HEK293 (cell line): ENCODE measurements around the gene SLC26A11.

Experiments
- CTCF ChIA-PET: fragments of 350-600 bp; formaldehyde crosslinking; extraction: SDS; loops from one replicate; lab custom pipeline; 2021; ENCODE audit warnings: antibody characterized with exemption; lab: Yijun Ruan, JAX
- POLR2A ChIA-PET: fragments of 300-600 bp; formaldehyde crosslinking; extraction: SDS; loops from one replicate; lab custom pipeline; 2020; ENCODE audit warnings: antibody characterized with exemption, inconsistent platforms; lab: Yijun Ruan, JAX
- H3K27ac ChIP-seq: fragments of 200-500 bp; sonication (Bioruptor generic); 2 replicates; pipeline ENCODE4 v1.5.1; 2014; ENCODE audit warnings: low read depth, low read length, control low read depth, inconsistent platforms; ENCODE audit errors: extremely low read depth
- H3K36me3 ChIP-seq, 2 experiments: fragments of 200-500 bp in 1 of 2; sonication (Bioruptor generic) in 1 of 2; 1 replicate in 1 of 2; 2 replicates in 1 of 2; pipeline ENCODE4 v1.5.1; 2014 to 2017; ENCODE audit warnings: inconsistent platforms in 2 of 2, low read length in 2 of 2; ENCODE audit not compliant: control insufficient read depth in 2 of 2, insufficient read depth in 1 of 2
- H3K4me1 ChIP-seq: fragments of 200-500 bp; sonication (Bioruptor generic); 2 replicates; pipeline ENCODE4 v1.5.1; 2014; ENCODE audit warnings: mild to moderate bottlenecking, low read length, inconsistent platforms; ENCODE audit not compliant: control insufficient read depth, insufficient read depth
- H3K4me3 ChIP-seq: 2 replicates; pipeline ENCODE4 v1.5.1; 2011; ENCODE audit warnings: low read depth, mild to moderate bottlenecking, control low read depth, low read length, moderate library complexity
- H3K9me3 ChIP-seq: fragments of 200-500 bp; sonication (Bioruptor generic); 2 replicates; pipeline ENCODE4 v1.5.1; 2014; ENCODE audit warnings: low read depth, low read length, inconsistent platforms; ENCODE audit not compliant: control insufficient read depth, insufficient read depth
- GLI4 ChIP-seq: fragments of 450-650 bp; formaldehyde crosslinking; IDR thresholded peaks from 2 replicates; pipeline ENCODE4 v1.5.1; 2016; ENCODE audit warnings: missing biosample characterization, missing genetic modification characterization
- HOXA7 ChIP-seq: sonication (generic); formaldehyde crosslinking; IDR thresholded peaks from 2 replicates; pipeline ENCODE4 v1.8.1; 2022; ENCODE audit warnings: missing genetic modification reagents, borderline replicate concordance
- KLF7 ChIP-seq: fragments of 450-650 bp; formaldehyde crosslinking; IDR thresholded peaks from 2 replicates; pipeline ENCODE4 v1.5.1; 2016; ENCODE audit warnings: missing biosample characterization, missing genetic modification characterization, borderline replicate concordance
- REPIN1 ChIP-seq: fragments of 450-650 bp; formaldehyde crosslinking; IDR thresholded peaks from 2 replicates; pipeline ENCODE4 v1.5.1; 2017; ENCODE audit warnings: missing biosample characterization, missing genetic modification characterization, low read depth
- SCRT1 ChIP-seq: fragments of 450-650 bp; formaldehyde crosslinking; IDR thresholded peaks from 2 replicates; pipeline ENCODE4 v1.5.1; 2016; ENCODE audit warnings: missing biosample characterization, missing genetic modification characterization, borderline replicate concordance
- ZFP69B ChIP-seq: fragments of 450-650 bp; formaldehyde crosslinking; IDR thresholded peaks from 2 replicates; pipeline ENCODE4 v1.5.1; 2016; ENCODE audit warnings: missing biosample characterization, missing genetic modification characterization
- ZIC2 ChIP-seq: fragments of 450-650 bp; formaldehyde crosslinking; IDR thresholded peaks from 2 replicates; pipeline ENCODE4 v1.5.1; 2016; ENCODE audit warnings: missing biosample characterization, missing genetic modification characterization
- ZNF138 ChIP-seq: fragments of 450-650 bp; formaldehyde crosslinking; IDR thresholded peaks from 2 replicates; pipeline ENCODE4 v1.5.1; 2016; ENCODE audit warnings: missing biosample characterization, missing genetic modification characterization, borderline replicate concordance
- ZNF19 ChIP-seq: fragments of 450-650 bp; formaldehyde crosslinking; IDR thresholded peaks from 2 replicates; pipeline ENCODE4; 2016; ENCODE audit warnings: missing biosample characterization, missing genetic modification characterization, low read depth
- ZNF23 ChIP-seq: fragments of 450-650 bp; formaldehyde crosslinking; IDR thresholded peaks from 2 replicates; pipeline ENCODE4 v1.5.1; 2016; ENCODE audit warnings: missing biosample characterization, missing genetic modification characterization, borderline replicate concordance
- ZNF37A ChIP-seq: fragments of 450-650 bp; IDR thresholded peaks from 2 replicates; pipeline ENCODE4 v1.5.1; 2018; ENCODE audit warnings: missing biosample characterization, missing genetic modification characterization
- ZNF473 ChIP-seq: fragments of 450-650 bp; formaldehyde crosslinking; IDR thresholded peaks from 2 replicates; pipeline ENCODE4 v1.5.1; 2017; ENCODE audit warnings: missing biosample characterization, missing genetic modification characterization
- ZNF48 ChIP-seq: fragments of 450-650 bp; formaldehyde crosslinking; IDR thresholded peaks from 2 replicates; pipeline ENCODE4 v1.5.1; 2016; ENCODE audit warnings: missing biosample characterization, missing genetic modification characterization
- ZNF548 ChIP-seq: fragments of 450-650 bp; formaldehyde crosslinking; IDR thresholded peaks from 2 replicates; pipeline ENCODE4 v1.5.1; 2016; ENCODE audit warnings: missing biosample characterization, missing genetic modification characterization
- ZNF658 ChIP-seq: fragments of 450-650 bp; formaldehyde crosslinking; IDR thresholded peaks from 2 replicates; pipeline ENCODE4; 2016; ENCODE audit warnings: missing biosample characterization, missing genetic modification characterization
- ZNF747 ChIP-seq: fragments of 450-650 bp; formaldehyde crosslinking; IDR thresholded peaks from 2 replicates; pipeline ENCODE4 v1.5.1; 2016; ENCODE audit warnings: missing biosample characterization, missing genetic modification characterization
- ZNF785 ChIP-seq: fragments of 450-650 bp; formaldehyde crosslinking; IDR thresholded peaks from 2 replicates; pipeline ENCODE4 v1.5.1; 2016; ENCODE audit warnings: missing biosample characterization, missing genetic modification characterization
- ZNF830 ChIP-seq: fragments of 450-650 bp; IDR thresholded peaks from 2 replicates; pipeline ENCODE4 v1.5.0; 2018; ENCODE audit warnings: missing biosample characterization, missing genetic modification characterization, low read depth, mild to moderate bottlenecking, moderate library complexity
- TF ChIP-seq, protein P1 (sequence below): fragments of 450-650 bp; formaldehyde crosslinking; IDR thresholded peaks from 2 replicates; pipeline ENCODE4 v1.5.1; 2016; ENCODE audit warnings: missing biosample characterization, missing genetic modification characterization, borderline replicate concordance
- TF ChIP-seq, protein P2 (sequence below): fragments of 450-650 bp; formaldehyde crosslinking; IDR thresholded peaks from 2 replicates; pipeline ENCODE4 v1.5.1; 2017; ENCODE audit warnings: missing biosample characterization, missing genetic modification characterization
- TF ChIP-seq, protein P3 (sequence below): fragments of 450-650 bp; formaldehyde crosslinking; IDR thresholded peaks from 2 replicates; pipeline ENCODE4 v1.5.1; 2016; ENCODE audit warnings: missing biosample characterization, missing genetic modification characterization, low read depth
- TF ChIP-seq, protein P4 (sequence below): fragments of 450-650 bp; formaldehyde crosslinking; IDR thresholded peaks from 2 replicates; pipeline ENCODE4 v1.5.1; 2016; ENCODE audit warnings: missing biosample characterization, missing genetic modification characterization

The SLC26A11 gene

DNA sequence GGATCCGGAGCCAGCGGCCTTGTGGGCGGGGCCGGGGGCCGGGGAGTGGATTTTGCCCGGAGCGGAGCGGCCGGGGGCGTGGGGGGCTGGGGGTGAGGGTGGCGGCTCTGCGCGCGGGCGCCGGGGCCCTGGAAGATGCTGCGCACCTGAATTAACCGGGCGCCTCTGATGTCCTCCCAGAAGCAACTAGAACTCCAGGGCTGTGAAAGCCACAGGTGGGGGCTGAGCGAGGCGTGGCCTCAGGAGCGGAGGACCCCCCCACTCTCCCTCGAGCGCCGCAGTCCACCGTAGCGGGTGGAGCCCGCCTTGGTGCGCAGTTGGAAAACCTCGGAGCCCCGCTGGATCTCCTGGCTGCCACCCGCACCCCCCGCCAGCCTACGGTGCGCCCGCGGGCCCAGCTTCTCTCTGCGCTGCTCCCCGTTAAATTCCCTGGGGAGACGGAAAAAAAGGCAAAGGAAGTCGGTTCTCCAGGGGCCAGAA, 549 bp downstream of the SLC26A11 start (continued):
- TF ChIP-seq, protein P1, sequence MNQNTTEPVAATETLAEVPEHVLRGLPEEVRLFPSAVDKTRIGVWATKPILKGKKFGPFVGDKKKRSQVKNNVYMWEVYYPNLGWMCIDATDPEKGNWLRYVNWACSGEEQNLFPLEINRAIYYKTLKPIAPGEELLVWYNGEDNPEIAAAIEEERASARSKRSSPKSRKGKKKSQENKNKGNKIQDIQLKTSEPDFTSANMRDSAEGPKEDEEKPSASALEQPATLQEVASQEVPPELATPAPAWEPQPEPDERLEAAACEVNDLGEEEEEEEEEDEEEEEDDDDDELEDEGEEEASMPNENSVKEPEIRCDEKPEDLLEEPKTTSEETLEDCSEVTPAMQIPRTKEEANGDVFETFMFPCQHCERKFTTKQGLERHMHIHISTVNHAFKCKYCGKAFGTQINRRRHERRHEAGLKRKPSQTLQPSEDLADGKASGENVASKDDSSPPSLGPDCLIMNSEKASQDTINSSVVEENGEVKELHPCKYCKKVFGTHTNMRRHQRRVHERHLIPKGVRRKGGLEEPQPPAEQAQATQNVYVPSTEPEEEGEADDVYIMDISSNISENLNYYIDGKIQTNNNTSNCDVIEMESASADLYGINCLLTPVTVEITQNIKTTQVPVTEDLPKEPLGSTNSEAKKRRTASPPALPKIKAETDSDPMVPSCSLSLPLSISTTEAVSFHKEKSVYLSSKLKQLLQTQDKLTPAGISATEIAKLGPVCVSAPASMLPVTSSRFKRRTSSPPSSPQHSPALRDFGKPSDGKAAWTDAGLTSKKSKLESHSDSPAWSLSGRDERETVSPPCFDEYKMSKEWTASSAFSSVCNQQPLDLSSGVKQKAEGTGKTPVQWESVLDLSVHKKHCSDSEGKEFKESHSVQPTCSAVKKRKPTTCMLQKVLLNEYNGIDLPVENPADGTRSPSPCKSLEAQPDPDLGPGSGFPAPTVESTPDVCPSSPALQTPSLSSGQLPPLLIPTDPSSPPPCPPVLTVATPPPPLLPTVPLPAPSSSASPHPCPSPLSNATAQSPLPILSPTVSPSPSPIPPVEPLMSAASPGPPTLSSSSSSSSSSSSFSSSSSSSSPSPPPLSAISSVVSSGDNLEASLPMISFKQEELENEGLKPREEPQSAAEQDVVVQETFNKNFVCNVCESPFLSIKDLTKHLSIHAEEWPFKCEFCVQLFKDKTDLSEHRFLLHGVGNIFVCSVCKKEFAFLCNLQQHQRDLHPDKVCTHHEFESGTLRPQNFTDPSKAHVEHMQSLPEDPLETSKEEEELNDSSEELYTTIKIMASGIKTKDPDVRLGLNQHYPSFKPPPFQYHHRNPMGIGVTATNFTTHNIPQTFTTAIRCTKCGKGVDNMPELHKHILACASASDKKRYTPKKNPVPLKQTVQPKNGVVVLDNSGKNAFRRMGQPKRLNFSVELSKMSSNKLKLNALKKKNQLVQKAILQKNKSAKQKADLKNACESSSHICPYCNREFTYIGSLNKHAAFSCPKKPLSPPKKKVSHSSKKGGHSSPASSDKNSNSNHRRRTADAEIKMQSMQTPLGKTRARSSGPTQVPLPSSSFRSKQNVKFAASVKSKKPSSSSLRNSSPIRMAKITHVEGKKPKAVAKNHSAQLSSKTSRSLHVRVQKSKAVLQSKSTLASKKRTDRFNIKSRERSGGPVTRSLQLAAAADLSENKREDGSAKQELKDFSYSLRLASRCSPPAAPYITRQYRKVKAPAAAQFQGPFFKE (tag by site-specific recombination): no peak
- no peak for TF ChIP-seq ZNF19 (tag by site-specific recombination)
- TF ChIP-seq GLI4 (tag by site-specific recombination): no peak
- TF ChIP-seq ZIC2: peak; percentile 68
- TF ChIP-seq HOXA7 (CRISPR knock-in tag): no peak
- no peak for TF ChIP-seq ZNF548 (tag by site-specific recombination)
- TF ChIP-seq ZNF138: no peak
- no peak for TF ChIP-seq KLF7
- TF ChIP-seq SCRT1: peak; percentile 68
- TF ChIP-seq, all 188 proteins: peak for 4

DNA sequence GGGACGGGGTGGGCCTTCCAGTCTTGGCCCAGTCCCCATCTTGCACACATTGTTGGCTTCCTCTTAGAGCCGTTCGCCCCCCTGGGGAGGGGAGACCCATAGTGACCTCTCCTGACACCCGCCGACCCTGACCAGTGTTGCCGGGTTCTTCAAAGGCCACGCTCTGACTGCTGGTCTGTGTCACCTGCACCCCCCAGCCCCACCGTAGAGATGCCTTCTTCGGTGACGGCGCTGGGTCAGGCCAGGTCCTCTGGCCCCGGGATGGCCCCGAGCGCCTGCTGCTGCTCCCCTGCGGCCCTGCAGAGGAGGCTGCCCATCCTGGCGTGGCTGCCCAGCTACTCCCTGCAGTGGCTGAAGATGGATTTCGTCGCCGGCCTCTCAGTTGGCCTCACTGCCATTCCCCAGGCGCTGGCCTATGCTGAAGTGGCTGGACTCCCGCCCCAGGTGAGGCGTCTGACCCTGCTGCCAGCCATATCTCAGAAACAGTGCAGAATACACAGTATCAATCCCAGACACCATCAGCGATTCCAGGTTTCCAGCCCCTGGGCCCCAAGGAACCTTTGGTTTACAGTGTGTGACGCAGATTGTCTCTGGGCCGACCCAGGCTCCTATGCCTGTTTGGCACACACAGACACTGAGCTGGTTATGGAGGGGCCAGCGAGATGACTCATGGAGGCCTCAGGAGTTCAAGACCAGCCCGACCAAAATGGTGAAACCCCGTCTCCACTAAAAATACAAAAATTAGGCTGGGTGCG, 1.3 kb downstream of the SLC26A11 start:
- no peak overlapping the region for H3K4me3 ChIP-seq
- ChIA-PET POLR2A (interaction anchor here (0.6 to 1.2 kb wide), 2 partner anchors 9 to 13 kb away, joined by 3 read pairs; no protein-coding TSS in a partner anchor), CTCF (interaction anchor here (0.6 kb wide), 1 partner anchor 86 kb away, joined by 3 read pairs; no protein-coding TSS in a partner anchor)
- no peaks in the 10 kb centered on the region for H3K9me3 ChIP-seq
- TF ChIP-seq, protein P2, sequence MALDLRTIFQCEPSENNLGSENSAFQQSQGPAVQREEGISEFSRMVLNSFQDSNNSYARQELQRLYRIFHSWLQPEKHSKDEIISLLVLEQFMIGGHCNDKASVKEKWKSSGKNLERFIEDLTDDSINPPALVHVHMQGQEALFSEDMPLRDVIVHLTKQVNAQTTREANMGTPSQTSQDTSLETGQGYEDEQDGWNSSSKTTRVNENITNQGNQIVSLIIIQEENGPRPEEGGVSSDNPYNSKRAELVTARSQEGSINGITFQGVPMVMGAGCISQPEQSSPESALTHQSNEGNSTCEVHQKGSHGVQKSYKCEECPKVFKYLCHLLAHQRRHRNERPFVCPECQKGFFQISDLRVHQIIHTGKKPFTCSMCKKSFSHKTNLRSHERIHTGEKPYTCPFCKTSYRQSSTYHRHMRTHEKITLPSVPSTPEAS (tag by site-specific recombination): no peak
- no peak for TF ChIP-seq ZNF37A
- no peak for TF ChIP-seq ZNF48 (tag by site-specific recombination)
- no peak for TF ChIP-seq ZNF658 (tag by site-specific recombination)
- no peak for TF ChIP-seq ZNF785 (tag by site-specific recombination)
- no peak for TF ChIP-seq ZFP69B (tag by site-specific recombination)
- TF ChIP-seq ZNF830 (tag by site-specific recombination): no peak
- no peak for TF ChIP-seq REPIN1 (tag by site-specific recombination)
- TF ChIP-seq ZNF23: no peak
- no peak for TF ChIP-seq ZNF747 (tag by site-specific recombination)
- TF ChIP-seq ZNF473: no peak
- TF ChIP-seq, protein P3, sequence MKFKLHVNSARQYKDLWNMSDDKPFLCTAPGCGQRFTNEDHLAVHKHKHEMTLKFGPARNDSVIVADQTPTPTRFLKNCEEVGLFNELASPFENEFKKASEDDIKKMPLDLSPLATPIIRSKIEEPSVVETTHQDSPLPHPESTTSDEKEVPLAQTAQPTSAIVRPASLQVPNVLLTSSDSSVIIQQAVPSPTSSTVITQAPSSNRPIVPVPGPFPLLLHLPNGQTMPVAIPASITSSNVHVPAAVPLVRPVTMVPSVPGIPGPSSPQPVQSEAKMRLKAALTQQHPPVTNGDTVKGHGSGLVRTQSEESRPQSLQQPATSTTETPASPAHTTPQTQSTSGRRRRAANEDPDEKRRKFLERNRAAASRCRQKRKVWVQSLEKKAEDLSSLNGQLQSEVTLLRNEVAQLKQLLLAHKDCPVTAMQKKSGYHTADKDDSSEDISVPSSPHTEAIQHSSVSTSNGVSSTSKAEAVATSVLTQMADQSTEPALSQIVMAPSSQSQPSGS (tag by site-specific recombination): no peak
- TF ChIP-seq, protein P4, sequence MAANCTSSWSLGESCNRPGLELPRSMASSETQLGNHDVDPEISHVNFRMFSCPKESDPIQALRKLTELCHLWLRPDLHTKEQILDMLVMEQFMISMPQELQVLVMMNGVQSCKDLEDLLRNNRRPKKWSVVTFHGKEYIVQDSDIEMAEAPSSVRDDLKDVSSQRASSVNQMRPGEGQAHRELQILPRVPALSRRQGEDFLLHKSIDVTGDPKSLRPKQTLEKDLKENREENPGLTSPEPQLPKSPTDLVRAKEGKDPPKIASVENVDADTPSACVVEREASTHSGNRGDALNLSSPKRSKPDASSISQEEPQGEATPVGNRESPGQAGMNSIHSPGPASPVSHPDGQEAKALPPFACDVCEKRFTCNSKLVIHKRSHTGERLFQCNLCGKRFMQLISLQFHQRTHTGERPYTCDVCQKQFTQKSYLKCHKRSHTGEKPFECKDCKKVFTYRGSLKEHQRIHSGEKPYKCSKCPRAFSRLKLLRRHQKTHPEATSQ: no peak
- peaks cover 8% of the 10 kb centered on the region; the same call in 1 of the 2 replicates for H3K4me1 ChIP-seq
- no peak overlapping the region for H3K27ac ChIP-seq
- peaks cover under 1 to 40% of the 10 kb centered on the region in 2 experiments for H3K36me3 ChIP-seq
